Neural progenitor cell (in vitro differentiated cells): ENCODE results near the gene SMPD3. TPM values are rescaled to one million over a fixed set of nuclear protein-coding genes. Genes with fewer than 3 reads are reported as not detected.

ENCODE experiments used
- DNase-seq: peaks from one replicate; pipeline ENCODE4 v3.0.0-alpha.2; 2016; ENCODE audit warnings: low spot score
- H2AFZ ChIP-seq: fragments of 200-600 bp; sonication (generic); replicated peaks from 2 replicates; pipeline ENCODE4 v1.6.1; 2016; ENCODE audit warnings: antibody characterized with exemption
- H3F3A ChIP-seq: fragments of 200-600 bp; sonication (generic); 2 replicates; pipeline ENCODE4 v1.6.1; 2016; ENCODE audit warnings: antibody characterized with exemption, low read depth
- H3K27ac ChIP-seq: fragments of 200-600 bp; sonication (generic); 2 replicates; pipeline ENCODE4 v1.5.1; 2016; ENCODE audit warnings: mild to moderate bottlenecking
- H3K27me3 ChIP-seq: fragments of 200-600 bp; sonication (generic); 2 replicates; pipeline ENCODE4 v1.6.1; 2016; ENCODE audit warnings: mild to moderate bottlenecking, moderate library complexity
- H3K36me3 ChIP-seq: fragments of 200-600 bp; sonication (generic); 2 replicates; pipeline ENCODE4 v1.5.1; 2016
- H3K4me1 ChIP-seq: fragments of 200-600 bp; sonication (generic); 2 replicates; pipeline ENCODE4 v1.6.1; 2016; ENCODE audit warnings: mixed run types
- H3K4me2 ChIP-seq: fragments of 200-600 bp; sonication (generic); 2 replicates; pipeline ENCODE4 v1.6.1; 2016
- H3K4me3 ChIP-seq: fragments of 200-600 bp; sonication (generic); 2 replicates; pipeline ENCODE4 v1.5.1; 2016
- H3K79me2 ChIP-seq: fragments of 200-600 bp; sonication (generic); 2 replicates; pipeline ENCODE4 v1.6.1; 2016; ENCODE audit warnings: low read depth
- H3K9ac ChIP-seq: fragments of 200-600 bp; sonication (generic); 2 replicates; pipeline ENCODE4 v1.6.1; 2016
- H3K9me3 ChIP-seq: fragments of 200-600 bp; sonication (generic); 2 replicates; pipeline ENCODE4 v1.5.1; 2016; ENCODE audit warnings: low read depth
- H4K20me1 ChIP-seq: fragments of 200-600 bp; sonication (generic); 2 replicates; pipeline ENCODE4 v1.6.1; 2016; ENCODE audit warnings: low read depth
- H3K27ac Mint-ChIP-seq: 3 replicates; pipeline ENCODE4 v1.8.0; 2021; ENCODE audit warnings: mixed read lengths
- H3K27me3 Mint-ChIP-seq: 2 replicates; pipeline ENCODE4 v1.8.0; 2022; ENCODE audit warnings: low read depth, mild to moderate bottlenecking, inconsistent platforms, moderate library complexity, mixed read lengths; ENCODE audit not compliant: insufficient read depth
- H3K36me3 Mint-ChIP-seq: 3 replicates; pipeline ENCODE4 v1.8.0; 2021; ENCODE audit warnings: mixed read lengths
- H3K4me1 Mint-ChIP-seq: 3 replicates; pipeline ENCODE4 v1.8.0; 2021; ENCODE audit warnings: mixed read lengths
- H3K4me3 Mint-ChIP-seq: 3 replicates; pipeline ENCODE4 v1.8.0; 2021; ENCODE audit warnings: mild to moderate bottlenecking, moderate library complexity, mixed read lengths
- H3K9me3 Mint-ChIP-seq: 3 replicates; pipeline ENCODE4 v1.8.0; 2020; ENCODE audit warnings: mixed read lengths
- CTCF ChIP-seq: fragments of 200-600 bp; sonication (generic); IDR thresholded peaks from 2 replicates; pipeline ENCODE4 v1.5.1; 2017; ENCODE audit warnings: antibody characterized with exemption, mild to moderate bottlenecking
- EZH2 ChIP-seq: fragments of 200-600 bp; sonication (generic); IDR thresholded peaks from 2 replicates; pipeline ENCODE4 v1.6.1; 2017; ENCODE audit warnings: antibody characterized with exemption, mild to moderate bottlenecking, moderate library complexity
- EZH2phosphoT487 ChIP-seq: fragments of 200-600 bp; sonication (generic); IDR thresholded peaks from 2 replicates; pipeline ENCODE4 v1.6.1; 2017; ENCODE audit warnings: antibody characterized with exemption
- total RNA-seq: library from RNA; depleted of rRNA; stranded (reverse); fragments of >200 nt; gene quantifications from 2 replicates; pipeline ENCODE4 v1.2.3, GENCODE V29; 2015; ENCODE audit warnings: low replicate concordance

Gene SMPD3
- total RNA-seq, 1 donor from 2014 or later, result not detected

- H3K4me3 ChIP-seq, result no peak overlapping the region
- H3K4me1 ChIP-seq, result peaks cover 25% of the 10 kb centered on the region
- H3K9me3 ChIP-seq, result no peaks in the 10 kb centered on the region
- Mint-ChIP-seq H3K27ac (peak overlapping the region; percentile 81), H3K36me3 (no peaks in the 10 kb centered on the region), H3K9me3 (no peaks in the 10 kb centered on the region), H3K4me1 (peaks cover 55% of the 10 kb centered on the region), H3K27me3 (peaks cover 4% of the 10 kb centered on the region), H3K4me3 (no peak overlapping the region)
- no peaks in the 10 kb centered on the region for H4K20me1 ChIP-seq
- no peak overlapping the region for H3K27ac ChIP-seq
- no peak for DNase-seq
- H3K36me3 ChIP-seq, result no peaks in the 10 kb centered on the region
- no peak overlapping the region for H3K9ac ChIP-seq
- TF ChIP-seq CTCF (no peak), EZH2phosphoT487 (no peak), EZH2 (no peak)
- no peak overlapping the region for H3K4me2 ChIP-seq
- H3F3A ChIP-seq, result peaks cover 16% of the 10 kb centered on the region
- H3K79me2 ChIP-seq, result no peaks in the 10 kb centered on the region
- no peak overlapping the region for H2AFZ ChIP-seq
- no peaks in the 10 kb centered on the region for H3K27me3 ChIP-seq
Measured at GRCh38 chr16:68373528-68374245, 74.6 kb downstream of the SMPD3 start.

DNA sequence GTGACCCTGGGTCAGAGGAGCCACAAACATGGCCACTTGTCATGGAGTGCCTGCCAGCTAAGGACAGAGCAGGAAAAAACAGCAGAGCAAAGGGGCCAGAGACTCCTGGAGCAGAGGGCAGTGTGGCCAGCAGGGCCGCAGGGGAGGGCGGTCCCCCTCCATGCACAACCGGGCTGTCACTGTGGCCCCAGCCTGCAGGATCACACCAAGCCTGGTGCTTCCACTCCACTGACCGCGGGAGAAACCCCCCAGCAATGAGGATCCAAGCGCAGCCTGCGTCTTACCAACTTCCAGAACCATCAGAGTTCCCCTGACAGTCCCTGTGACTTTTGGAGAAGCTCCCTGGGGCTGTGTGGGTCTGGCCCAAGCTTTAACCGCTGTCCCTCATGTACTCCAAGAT lies 75.5 kb downstream of the SMPD3 start:
- Histone ChIP-seq H3K4me3 (no peak overlapping the region), H3K27ac (no peak overlapping the region), H3K4me2 (no peak overlapping the region), H3K9me3 (no peaks in the 10 kb centered on the region), H4K20me1 (no peaks in the 10 kb centered on the region), H2AFZ (no peak overlapping the region), H3F3A (peaks cover 16% of the 10 kb centered on the region), H3K36me3 (no peaks in the 10 kb centered on the region), H3K27me3 (no peaks in the 10 kb centered on the region), H3K79me2 (no peaks in the 10 kb centered on the region), H3K4me1 (peaks cover 31% of the 10 kb centered on the region), H3K9ac (no peak overlapping the region)
- Mint-ChIP-seq H3K4me3 (no peak overlapping the region), H3K36me3 (no peaks in the 10 kb centered on the region), H3K27me3 (peaks cover 4% of the 10 kb centered on the region), H3K27ac (peak overlapping the region; percentile 21), H3K4me1 (peaks cover 56% of the 10 kb centered on the region), H3K9me3 (no peaks in the 10 kb centered on the region)
- no peak for DNase-seq
- TF ChIP-seq EZH2 (no peak), CTCF (no peak), EZH2phosphoT487 (no peak)

GRCh38 chr16:68372381-68372720 lies 76.0 kb downstream of the SMPD3 start:
- no peak overlapping the region for H3K4me2 ChIP-seq
- no peak for TF ChIP-seq EZH2
- Mint-ChIP-seq H3K27ac (peak overlapping the region; percentile 21), H3K27me3 (peaks cover 4% of the 10 kb centered on the region), H3K9me3 (no peaks in the 10 kb centered on the region), H3K4me1 (peaks cover 57% of the 10 kb centered on the region), H3K36me3 (no peaks in the 10 kb centered on the region), H3K4me3 (no peak overlapping the region)
- H3K79me2 ChIP-seq, result no peaks in the 10 kb centered on the region
- H3K4me1 ChIP-seq, result peaks cover 36% of the 10 kb centered on the region
- no peak overlapping the region for H2AFZ ChIP-seq
- no peaks in the 10 kb centered on the region for H3K36me3 ChIP-seq
- no peaks in the 10 kb centered on the region for H3K27me3 ChIP-seq
- H4K20me1 ChIP-seq, result no peaks in the 10 kb centered on the region
- no peak overlapping the region for H3K4me3 ChIP-seq
- no peak overlapping the region for H3K27ac ChIP-seq
- no peak for DNase-seq
- H3K9ac ChIP-seq, result no peak overlapping the region
- peaks cover 16% of the 10 kb centered on the region for H3F3A ChIP-seq
- no peaks in the 10 kb centered on the region for H3K9me3 ChIP-seq

GRCh38 chr16:68371706-68372380 lies 76.5 kb downstream of the SMPD3 start:
- H3K27me3 ChIP-seq, result no peaks in the 10 kb centered on the region
- H2AFZ ChIP-seq, result no peak overlapping the region
- Mint-ChIP-seq H3K4me1 (peaks cover 60% of the 10 kb centered on the region), H3K27me3 (peaks cover 4% of the 10 kb centered on the region), H3K9me3 (no peaks in the 10 kb centered on the region), H3K27ac (peak overlapping the region; percentile 91), H3K36me3 (no peaks in the 10 kb centered on the region), H3K4me3 (no peak overlapping the region)
- no peak for TF ChIP-seq EZH2
- no peak for TF ChIP-seq EZH2phosphoT487
- TF ChIP-seq CTCF, result no peak
- H3K4me1 ChIP-seq, result peaks cover 37% of the 10 kb centered on the region
- H4K20me1 ChIP-seq, result no peaks in the 10 kb centered on the region
- no peak overlapping the region for H3K27ac ChIP-seq
- H3K4me2 ChIP-seq, result no peak overlapping the region
- H3K9ac ChIP-seq, result no peak overlapping the region
- no peaks in the 10 kb centered on the region for H3K9me3 ChIP-seq
- H3K36me3 ChIP-seq, result no peaks in the 10 kb centered on the region
- H3K4me3 ChIP-seq, result no peak overlapping the region
- no peak for DNase-seq
- H3K79me2 ChIP-seq, result no peaks in the 10 kb centered on the region
- peaks cover 16% of the 10 kb centered on the region for H3F3A ChIP-seq
